Keratinocyte (primary cell): Measurements from ENCODE around the gene MED16.

ENCODE experiments used
- CTCF ChIP-seq, 3 experiments: IDR thresholded peaks in 1 of 3; conservative IDR thresholded peaks in 1 of 3; optimal IDR thresholded peaks in 1 of 3; 2 replicates in 2 of 3; 3 replicates in 1 of 3; pipeline versions ENCODE3 to v1.5.1; 2011; ENCODE audit warnings: low read length in 3 of 3, mild to moderate bottlenecking in 3 of 3, moderate library complexity in 2 of 3, control low read depth in 1 of 3, inconsistent platforms in 1 of 3; ENCODE audit not compliant: insufficient read depth in 2 of 3; ENCODE audit errors: extremely low read depth in 1 of 3
- EZH2 ChIP-seq: IDR thresholded peaks from one replicate; pipeline ENCODE4 v1.6.1; 2012; ENCODE audit warnings: inconsistent platforms, mild to moderate bottlenecking, low read length, moderate library complexity

DNA sequence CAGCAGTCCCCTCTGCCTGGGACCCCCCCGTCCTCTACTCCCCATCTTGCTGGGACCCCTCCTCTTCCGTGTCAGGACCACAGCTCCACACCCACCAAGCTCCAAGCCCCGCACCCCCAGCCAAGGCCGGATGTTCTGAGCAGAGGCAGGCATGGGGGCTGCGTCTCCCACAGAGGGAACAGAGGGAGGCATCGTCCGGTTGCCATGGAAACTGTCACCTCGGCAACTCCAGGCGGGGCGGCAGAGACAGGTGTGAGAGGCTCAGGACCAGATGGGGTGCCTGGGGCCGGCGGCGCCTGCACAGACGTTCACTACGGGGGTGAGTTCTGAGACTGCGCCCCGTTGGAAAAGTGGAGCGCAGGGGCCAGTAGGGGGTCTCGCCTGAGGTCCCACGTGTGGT is 5.7 kb upstream of the MED16 start:
- TF ChIP-seq CTCF (optimal IDR thresholded peaks at IDR 0.05 in 1 of 3, IDR thresholded peaks at IDR 0.05 in 1 of 3, conservative IDR thresholded peaks at IDR 0.05 in 1 of 3; ENCODE audit: extremely low read depth in 1 of 3, insufficient read depth in 2 of 3, low read length in 3 of 3) (no peak), EZH2 (no peak)
